HepG2 (cell line): ENCODE data around the gene SLC6A8. TPM values are rescaled to one million over a fixed set of nuclear protein-coding genes. Genes with fewer than 3 reads are reported as not detected.
A peak's percentile ranks its signal among the peaks of the same experiment; 100 is the strongest.

Source experiments
- ATAC-seq: fragments of 200-7000 bp; cut with Tn5 transposase; 3 replicates; pipeline ENCODE4 v1.9.1; 2020; ENCODE audit warnings: mild to moderate bottlenecking, moderate library complexity
- BruUV-seq: library from RNA; stranded (reverse); fragments of 400-500 nt; replicated peaks from 2 replicates; lab custom pipeline; 2021; lab: Mats Ljungman, UMichigan
- CTCF ChIA-PET: fragments of 300-600 bp; formaldehyde crosslinking; extraction: SDS; loops from one replicate; lab custom pipeline; 2021; ENCODE audit warnings: low total read pairs, inconsistent platforms, low intra/inter-chr PET ratio; lab: Yijun Ruan, JAX
- POLR2A ChIA-PET: fragments of 350-600 bp; sonication (Branson Sonifier 250); formaldehyde crosslinking; loops from one replicate; lab custom pipeline; 2020; ENCODE audit warnings: antibody characterized with exemption, inconsistent platforms; lab: Yijun Ruan, JAX
- DNase-seq: peaks from one replicate; pipeline ENCODE4 v3.0.0-alpha.2; 2015; ENCODE audit warnings: low spot score
- FAIRE-seq: peaks from 3 replicates; lab custom pipeline; 2011; peaks lifted over from hg19 to GRCh38; lab: Jason Lieb, UNC
- H2AFZ ChIP-seq: one replicate; pipeline ENCODE4 v1.6.1; 2011; ENCODE audit warnings: low read length, inconsistent platforms
- H3K27ac ChIP-seq: fragments of 300-600 bp; 3 replicates; pipeline ENCODE4 v1.8.0; 2011; ENCODE audit warnings: mixed run types, mild to moderate bottlenecking, mixed read lengths, low read length, inconsistent platforms; ENCODE audit not compliant: insufficient read depth; ENCODE audit errors: extremely low read length
- H3K27me3 ChIP-seq, 2 experiments: fragments of 200-600 bp in 1 of 2; 2 replicates in 1 of 2; 3 replicates in 1 of 2; pipeline versions ENCODE4 v1.6.0 to v1.8.0; 2011; ENCODE audit warnings: low read length in 2 of 2, mild to moderate bottlenecking in 2 of 2, moderate library complexity in 2 of 2, inconsistent platforms in 1 of 2; ENCODE audit not compliant: insufficient read depth in 2 of 2, control insufficient read depth in 1 of 2
- H3K36me3 ChIP-seq, 2 experiments: fragments of 200-600 bp in 1 of 2; replicated peaks in 1 of 2; 2 replicates in 1 of 2; 3 replicates in 1 of 2; pipeline versions ENCODE4 v1.5.1 to v1.8.0; 2011; ENCODE audit warnings: low read length in 2 of 2, inconsistent platforms in 1 of 2; ENCODE audit not compliant: insufficient read depth in 2 of 2, control insufficient read depth in 1 of 2
- H3K4me1 ChIP-seq: 2 replicates; pipeline ENCODE4 v1.5.1; 2012; ENCODE audit warnings: low read length, inconsistent platforms; ENCODE audit not compliant: insufficient read depth
- H3K4me2 ChIP-seq: 2 replicates; pipeline ENCODE4 v1.6.0; 2011; ENCODE audit warnings: low read depth, low read length, inconsistent platforms
- H3K4me3 ChIP-seq, 3 experiments: fragments of 200-600 bp in 1 of 3; sonication (generic), shearing (Covaris generic) in 1 of 3; replicated peaks in 1 of 3; 2 replicates each; pipeline ENCODE4 v1.5.1; 2011 to 2016; ENCODE audit warnings: low read length in 3 of 3, inconsistent platforms in 2 of 3, low read depth in 2 of 3, mild to moderate bottlenecking in 2 of 3, control low read depth in 1 of 3, mixed read lengths in 1 of 3; ENCODE audit not compliant: insufficient read depth in 1 of 3
- H3K79me2 ChIP-seq: one replicate; pipeline ENCODE4 v1.6.1; 2011; ENCODE audit warnings: low read length, inconsistent platforms; ENCODE audit not compliant: insufficient read depth
- H3K9ac ChIP-seq: 2 replicates; pipeline ENCODE4 v1.6.0; 2011; ENCODE audit warnings: mild to moderate bottlenecking, low read depth, low read length, inconsistent platforms; ENCODE audit not compliant: insufficient read depth
- H3K9me3 ChIP-seq: 2 replicates; pipeline ENCODE4 v1.5.1; 2012; ENCODE audit warnings: mild to moderate bottlenecking, low read length
- H4K20me1 ChIP-seq: 2 replicates; pipeline ENCODE4 v1.6.0; 2011; ENCODE audit warnings: inconsistent platforms, mild to moderate bottlenecking, low read length, moderate library complexity; ENCODE audit not compliant: insufficient read depth
- AGO2 ChIP-seq: fragments of 200-400 bp; formaldehyde crosslinking; optimal IDR thresholded peaks from 2 replicates; pipeline ENCODE3; 2017; ENCODE audit warnings: mild to moderate bottlenecking, low read depth, low read length, moderate library complexity
- HDAC1 ChIP-seq: sonication (generic); formaldehyde crosslinking; IDR thresholded peaks from 2 replicates; pipeline ENCODE4 v1.5.1; 2020; ENCODE audit warnings: mild to moderate bottlenecking, missing genetic modification reagents
- PAF1 ChIP-seq: IDR thresholded peaks from 2 replicates; pipeline ENCODE4 v1.6.1; 2016; ENCODE audit warnings: missing genetic modification reagents, missing compliant biosample characterization
- POLR2AphosphoS2 ChIP-seq: IDR thresholded peaks from 2 replicates; pipeline ENCODE4 v1.6.1; 2011; ENCODE audit warnings: low read depth, low read length, improper control_type of control experiment
- RBFOX2 ChIP-seq: fragments of 200-400 bp; formaldehyde crosslinking; IDR thresholded peaks from 2 replicates; pipeline ENCODE4 v1.6.1; 2017; ENCODE audit warnings: low read depth, mild to moderate bottlenecking, low read length
- SAFB2 ChIP-seq: sonication (generic); formaldehyde crosslinking; IDR thresholded peaks from 2 replicates; pipeline ENCODE4 v1.5.1; 2020; ENCODE audit warnings: missing genetic modification reagents, low read depth, mild to moderate bottlenecking, borderline replicate concordance
- SPEN ChIP-seq: sonication (generic); formaldehyde crosslinking; IDR thresholded peaks from 2 replicates; pipeline ENCODE4 v1.5.1; 2020; ENCODE audit warnings: low read depth, mild to moderate bottlenecking, missing genetic modification reagents
- SSRP1 ChIP-seq: IDR thresholded peaks from 2 replicates; pipeline ENCODE4 v1.6.1; 2016; ENCODE audit warnings: control low read depth
- SUZ12 ChIP-seq: fragments of 150-350 bp; IDR thresholded peaks from 2 replicates; pipeline ENCODE4 v1.6.1; 2014; ENCODE audit warnings: low read depth, low read length
- TOPORS ChIP-seq: sonication (generic); formaldehyde crosslinking; IDR thresholded peaks from 2 replicates; pipeline ENCODE4 v1.8.0; 2023; ENCODE audit warnings: mild to moderate bottlenecking, missing genetic modification reagents
- UBTF ChIP-seq: sonication (generic); formaldehyde crosslinking; IDR thresholded peaks from 2 replicates; pipeline ENCODE4 v1.4.0; 2020; ENCODE audit warnings: mild to moderate bottlenecking, missing genetic modification reagents
- ZBTB33 ChIP-seq: sonication (generic); formaldehyde crosslinking; IDR thresholded peaks from 2 replicates; pipeline ENCODE4 v1.4.0; 2020; ENCODE audit warnings: missing genetic modification reagents
- ZFX ChIP-seq: sonication (generic); formaldehyde crosslinking; IDR thresholded peaks from 2 replicates; pipeline ENCODE4 v1.4.0; 2020; ENCODE audit warnings: mild to moderate bottlenecking, low read depth, missing genetic modification reagents, moderate library complexity
- ZNF234 ChIP-seq: sonication (generic); formaldehyde crosslinking; conservative IDR thresholded peaks from 2 replicates; pipeline ENCODE4 v1.5.1; 2020; ENCODE audit warnings: mild to moderate bottlenecking, missing genetic modification reagents
- ZNF543 ChIP-seq: sonication (generic); formaldehyde crosslinking; IDR thresholded peaks from 2 replicates; pipeline ENCODE4 v1.4.0; 2020; ENCODE audit warnings: mild to moderate bottlenecking, missing genetic modification reagents
- ZNF83 ChIP-seq: sonication (generic); formaldehyde crosslinking; IDR thresholded peaks from 2 replicates; pipeline ENCODE4 v1.4.0; 2020; ENCODE audit warnings: missing genetic modification reagents, mild to moderate bottlenecking, borderline replicate concordance
- WGBS: methylation state at CpG from one replicate; pipeline ENCODE4 v1.1.6; 2017; ENCODE audit warnings: low lambda C conversion rate; 5-methylcytosine and 5-hydroxymethylcytosine counted together
- in situ Hi-C: cut with HindIII; loops from 2 replicates; pipeline ENCODE4 v1.10.0; 2017; ENCODE audit warnings: low pct_unique_long_range_greater_than_20kb; ENCODE audit not compliant: extremely low pct_ligation_motif_present
- intact Hi-C: fragments of 100-400 bp; cut with micrococcal nuclease; formaldehyde crosslinking; loops from one replicate; pipeline ENCODE4 v1.10.0; 2022; ENCODE audit not compliant: unreplicated experiment
- polyA plus RNA-seq, 8 experiments: library from polyadenylated mRNA; depleted of rRNA in 3 of 8; stranded (reverse) in 7 of 8; unstranded in 1 of 8; fragments of >200 nt; fragmentation: Illumina TruSeq in 4 of 8; extraction: Trizol in 4 of 8; gene quantifications; 2 replicates each; pipeline versions ENCODE4 v1.2.1 to v1.2.3, GENCODE V29; 2011 to 2016; ENCODE audit warnings: low read depth in 4 of 8, missing spikeins in 1 of 8, mixed read lengths in 1 of 8; ENCODE audit not compliant: insufficient read depth in 1 of 8
- total RNA-seq, 5 experiments: library from RNA; depleted of rRNA; stranded (reverse); fragments of >200 nt; fragmentation: Illumina TruSeq; extraction: Trizol; gene quantifications; 2 replicates each; pipeline ENCODE4 v1.2.3, GENCODE V29; 2016; ENCODE audit warnings: low read depth in 1 of 5
- TF ChIP-seq, protein P1 (sequence below): IDR thresholded peaks from 2 replicates; pipeline ENCODE4 v1.6.1; 2016; ENCODE audit warnings: low read depth, borderline replicate concordance

The SLC6A8 gene
- total and polyA plus RNA-seq, 2 of the 13 experiments (the other 11 are each of a cell fraction or from before 2014, with no cell fraction given), result 13.9 to 176 TPM

- Histone ChIP-seq H4K20me1 (peaks cover 14% of the 10 kb centered on the region; the same call in 1 of the 2 replicates), H3K9me3 (no peaks in the 10 kb centered on the region), H3K27me3 (no peaks in the 10 kb centered on the region; a peak in 1 of 5 replicates), H3K4me3 (peak overlapping the region in 2 of 3 experiments; percentile 28 to 79; a peak in 3 of 6 replicates), H3K79me2 (peaks cover 31% of the 10 kb centered on the region), H3K4me1 (peaks cover 46% of the 10 kb centered on the region), H3K27ac (no peak overlapping the region), H3K4me2 (peak overlapping the region; percentile 88), H3K36me3 (peaks cover 0 to 3% of the 10 kb centered on the region in 2 experiments; a peak in 1 of 5 replicates), H3K9ac (no peak overlapping the region), H2AFZ (no peak overlapping the region)
- ChIA-PET CTCF (interaction anchor here (2.1 kb wide), 1 partner anchor 40 kb away, joined by 12 read pairs; no protein-coding TSS in a partner anchor), POLR2A (interaction anchor here (3.3 to 15.1 kb wide), 4 partner anchors 9 to 38 kb away, joined by 10 to 596 read pairs (median 83); no protein-coding TSS in a partner anchor)
- ATAC-seq, result no peak
- 89% methylated on average over 6 of the region's 41 CpGs for WGBS
- intact Hi-C loops (loop anchor here (1.0 kb wide), 1 partner anchor 40 kb away; no protein-coding TSS in a partner anchor), in situ Hi-C loops (loop anchor here (5.0 to 25.0 kb wide), 2 partner anchors 38 to 688 kb away; no protein-coding TSS in a partner anchor)
- no peak for DNase-seq
- FAIRE-seq, result peak; percentile 28
- BruUV-seq, result no TSS peak
- TF ChIP-seq SSRP1 (CRISPR knock-in tag) (peak; percentile 14; the same call in 1 of the 2 replicates), ZBTB33 (CRISPR knock-in tag) (peak; percentile 63), TOPORS (CRISPR knock-in tag) (no peak), SPEN (CRISPR knock-in tag) (0 out of 2 replicates have a peak, but pooled peaks have one; percentile 40), UBTF (CRISPR knock-in tag) (0 out of 2 replicates have a peak, but pooled peaks have one; percentile 23), SAFB2 (CRISPR knock-in tag) (0 out of 2 replicates have a peak, but pooled peaks have one; percentile 19), PAF1 (CRISPR knock-in tag) (peak; percentile 43; the same call in 1 of the 2 replicates), AGO2 (peak; percentile 92), HDAC1 (CRISPR knock-in tag) (no peak), RBFOX2 (peak; percentile 55), ZNF543 (CRISPR knock-in tag) (no peak), POLR2AphosphoS2 (no peak), ZNF234 (CRISPR knock-in tag) (0 out of 2 replicates have a peak, but pooled peaks have one; percentile 9), ZFX (CRISPR knock-in tag) (peak; percentile 49), ZNF83 (no peak), SUZ12 (no peak)
- TF ChIP-seq, protein P1, sequence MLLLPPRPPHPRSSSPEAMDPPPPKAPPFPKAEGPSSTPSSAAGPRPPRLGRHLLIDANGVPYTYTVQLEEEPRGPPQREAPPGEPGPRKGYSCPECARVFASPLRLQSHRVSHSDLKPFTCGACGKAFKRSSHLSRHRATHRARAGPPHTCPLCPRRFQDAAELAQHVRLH (CRISPR knock-in tag), result no peak
These were observed 37.6 kb upstream of the SLC6A8 start for GRCh38 chrX:153649915-153650782.
